ENCODE results near the gene IL6R. TPM values are rescaled to one million over a fixed set of nuclear protein-coding genes. Genes with fewer than 3 reads are reported as not detected.

Gene IL6R
- total and polyA plus RNA-seq, 8 donors, result 4.5 to 65.3 (median 5.7) TPM

DNA sequence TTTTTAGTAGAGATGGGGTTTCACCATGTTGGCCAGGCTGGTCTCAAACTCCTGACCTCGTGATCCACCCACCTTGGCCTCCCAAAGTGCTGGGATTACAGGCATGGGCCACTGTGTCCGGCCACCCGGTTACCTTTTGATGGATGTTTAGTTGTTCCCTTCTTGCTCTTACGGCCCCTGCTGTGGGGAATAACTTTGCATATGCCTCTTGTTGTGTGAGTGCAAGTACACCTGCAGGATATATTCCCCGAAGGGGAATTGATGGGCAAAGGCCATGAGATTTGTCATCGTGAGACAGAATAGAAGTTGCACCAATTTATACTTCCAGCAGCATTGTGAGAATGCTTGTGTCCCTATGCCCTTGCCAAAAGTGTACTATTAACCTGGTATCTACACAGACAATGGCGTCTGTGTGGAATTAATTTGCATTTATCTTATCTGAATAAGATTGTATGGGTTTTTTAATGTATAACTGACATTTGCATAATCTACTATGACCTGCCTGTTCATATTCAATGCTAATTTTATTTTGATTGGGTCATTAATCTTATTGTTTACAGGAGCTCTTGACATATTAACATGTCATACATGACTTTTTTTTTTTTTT, 8.1 kb downstream of the IL6R start:
- DNase-seq (no peak), ATAC-seq (no peak)
- intact Hi-C loops (cut with DNase I), result no loop called here
- Histone ChIP-seq H3K27me3 (no peaks in the 10 kb centered on the region), H3K4me3 (no peak overlapping the region), H3K9me3 (no peaks in the 10 kb centered on the region), H3K36me3 (peaks cover 0 to 7% of the 10 kb centered on the region in 2 donors), H3K27ac (no peak overlapping the region), H3K4me1 (peaks cover 8 to 94% of the 10 kb centered on the region in 2 donors)
- TF ChIP-seq, protein P1, sequence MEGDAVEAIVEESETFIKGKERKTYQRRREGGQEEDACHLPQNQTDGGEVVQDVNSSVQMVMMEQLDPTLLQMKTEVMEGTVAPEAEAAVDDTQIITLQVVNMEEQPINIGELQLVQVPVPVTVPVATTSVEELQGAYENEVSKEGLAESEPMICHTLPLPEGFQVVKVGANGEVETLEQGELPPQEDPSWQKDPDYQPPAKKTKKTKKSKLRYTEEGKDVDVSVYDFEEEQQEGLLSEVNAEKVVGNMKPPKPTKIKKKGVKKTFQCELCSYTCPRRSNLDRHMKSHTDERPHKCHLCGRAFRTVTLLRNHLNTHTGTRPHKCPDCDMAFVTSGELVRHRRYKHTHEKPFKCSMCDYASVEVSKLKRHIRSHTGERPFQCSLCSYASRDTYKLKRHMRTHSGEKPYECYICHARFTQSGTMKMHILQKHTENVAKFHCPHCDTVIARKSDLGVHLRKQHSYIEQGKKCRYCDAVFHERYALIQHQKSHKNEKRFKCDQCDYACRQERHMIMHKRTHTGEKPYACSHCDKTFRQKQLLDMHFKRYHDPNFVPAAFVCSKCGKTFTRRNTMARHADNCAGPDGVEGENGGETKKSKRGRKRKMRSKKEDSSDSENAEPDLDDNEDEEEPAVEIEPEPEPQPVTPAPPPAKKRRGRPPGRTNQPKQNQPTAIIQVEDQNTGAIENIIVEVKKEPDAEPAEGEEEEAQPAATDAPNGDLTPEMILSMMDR (IDR thresholded peaks at IDR 0.05), result no peak

DNA sequence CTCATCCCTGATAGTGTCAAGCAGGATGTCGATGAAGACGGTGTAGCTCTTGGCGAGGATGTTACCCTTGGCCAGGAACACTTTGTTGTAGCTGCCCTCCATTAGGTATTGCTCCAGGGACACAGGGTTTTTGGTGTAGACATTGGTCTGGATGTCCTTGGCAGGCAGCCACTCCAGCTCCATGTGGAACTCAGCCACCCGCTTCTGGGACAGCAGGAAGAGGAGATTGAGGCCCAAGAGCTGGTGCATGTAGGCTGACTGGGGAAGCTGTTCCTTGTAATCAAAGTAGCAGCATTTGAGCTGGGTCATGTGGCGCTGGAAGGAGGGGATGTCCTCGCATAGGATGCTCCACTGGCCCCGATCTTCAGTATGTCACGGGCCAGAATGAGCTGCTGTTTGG, 9.5 kb downstream of the IL6R start:
- intact Hi-C loops (cut with DNase I), result no loop called here
- H3K4me1 ChIP-seq, result peaks cover 13 to 94% of the 10 kb centered on the region in 2 donors

DNA sequence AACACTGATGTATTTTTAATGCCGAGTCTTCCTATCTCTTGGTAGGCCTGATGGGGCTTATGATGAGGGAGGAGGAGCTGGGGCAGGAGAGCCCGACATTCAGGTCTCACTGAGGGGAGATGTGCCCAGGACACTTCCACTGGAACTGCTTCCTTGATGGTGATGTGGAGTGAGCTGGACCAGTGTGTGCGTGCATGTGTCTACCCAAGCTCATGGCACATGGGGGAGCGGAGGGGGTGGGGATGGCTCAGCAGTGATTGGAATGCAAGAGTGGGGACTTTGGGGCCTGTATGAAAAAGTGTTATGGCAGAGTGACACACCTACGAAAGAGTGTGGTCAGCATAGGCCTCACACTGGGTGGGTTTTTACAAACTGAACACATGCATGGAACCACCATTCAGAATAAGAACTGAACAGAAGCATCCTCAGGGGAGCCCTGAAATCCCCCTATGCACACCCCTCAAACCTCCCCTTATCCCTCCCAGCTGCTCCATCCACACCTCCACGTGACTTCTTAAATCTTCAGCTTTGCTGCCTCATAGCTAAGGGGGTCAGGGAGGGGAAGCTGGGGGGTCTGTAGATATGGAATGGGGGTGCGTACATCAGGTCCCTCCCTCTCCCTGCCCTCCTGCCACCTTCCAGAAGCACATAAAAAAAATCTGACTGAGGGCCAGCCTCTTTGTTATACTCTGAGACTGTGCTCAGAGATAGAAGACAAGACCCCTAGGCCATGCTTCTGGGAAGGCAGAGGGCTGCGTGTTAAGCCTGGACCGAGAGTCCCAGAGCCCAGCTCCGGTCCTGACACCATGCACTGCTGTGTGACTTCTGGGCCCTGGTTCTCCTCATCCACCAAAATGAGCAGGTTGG, 11.6 kb downstream of the IL6R start:
- peaks cover 0 to 7% of the 10 kb centered on the region in 2 donors for H3K36me3 ChIP-seq
- ATAC-seq (no peak), DNase-seq (no peak)
- TF ChIP-seq, protein P1 (IDR thresholded peaks at IDR 0.05), result no peak
- no peak overlapping the region for H3K4me3 ChIP-seq
- no peaks in the 10 kb centered on the region for H3K27me3 ChIP-seq
- no peaks in the 10 kb centered on the region for H3K9me3 ChIP-seq
- no peak overlapping the region for H3K27ac ChIP-seq
- H3K4me1 ChIP-seq, result peaks cover 23 to 96% of the 10 kb centered on the region in 2 donors
- intact Hi-C loops (cut with DNase I), result no loop called here

More for the DNA sequence above, 9.5 kb downstream of the IL6R start:
- Histone ChIP-seq H3K4me3 (no peak overlapping the region), H3K36me3 (peaks cover 0 to 7% of the 10 kb centered on the region in 2 donors), H3K27me3 (no peaks in the 10 kb centered on the region), H3K9me3 (no peaks in the 10 kb centered on the region), H3K27ac (no peak overlapping the region)
- DNase-seq (no peak), ATAC-seq (no peak)
- TF ChIP-seq, protein P1 (IDR thresholded peaks at IDR 0.05), result no peak

DNA sequence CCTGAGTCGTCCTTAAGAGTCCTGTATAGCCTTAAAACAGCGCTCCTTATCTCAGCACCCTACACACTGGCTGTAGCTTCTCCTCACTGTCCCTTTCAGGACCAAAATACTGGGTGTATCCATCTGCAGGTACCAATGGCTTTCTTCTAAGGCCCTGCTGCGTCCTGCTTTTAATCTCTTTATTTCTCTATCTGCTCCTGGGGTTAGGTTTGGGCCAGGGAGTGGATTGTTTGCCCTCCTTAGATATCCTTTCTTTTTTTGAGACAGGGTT, 12.1 kb downstream of the IL6R start:
- Histone ChIP-seq H3K9me3 (no peaks in the 10 kb centered on the region), H3K27me3 (no peaks in the 10 kb centered on the region), H3K4me1 (peaks cover 26 to 97% of the 10 kb centered on the region in 2 donors), H3K27ac (peak overlapping the region in 1 of 2 donors; percentile 23), H3K4me3 (no peak overlapping the region), H3K36me3 (peaks cover 0 to 7% of the 10 kb centered on the region in 2 donors)
- TF ChIP-seq, protein P1 (IDR thresholded peaks at IDR 0.05), result no peak
- intact Hi-C loops (cut with DNase I), result no loop called here
- DNase-seq (no peak), ATAC-seq (no peak)

Measured in left lung (tissue), 10 donors.